Measurements from ENCODE around the gene ZDHHC18.
A peak's percentile ranks its signal among the peaks of the same experiment; 100 is the strongest.
"Not testable (repeated sequence)": the region's sequence is repeated elsewhere in the genome, so short reads cannot be mapped to it uniquely, and the experiment has no call there.

The ZDHHC18 gene

DNA sequence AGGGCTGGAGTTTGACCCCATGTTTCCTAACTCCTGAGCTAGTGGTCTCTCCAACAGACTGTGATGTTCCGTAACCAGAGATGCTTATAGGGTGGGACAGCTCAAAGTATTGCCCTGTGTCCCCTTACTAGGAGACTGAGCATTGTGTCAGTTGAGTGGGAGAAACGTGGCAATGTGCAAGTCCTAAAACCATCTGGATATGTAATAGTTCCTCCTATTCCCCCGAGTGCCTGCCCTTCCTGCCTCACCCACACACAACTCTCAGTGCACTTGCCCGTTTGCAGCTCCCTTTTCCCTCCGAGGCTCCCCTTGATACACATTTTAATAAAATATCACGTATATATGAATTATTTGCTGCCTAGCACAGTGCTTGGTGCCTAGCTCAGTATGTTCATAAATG, 35.3 kb upstream of the ZDHHC18 start:
- TF ChIP-seq, protein P1, sequence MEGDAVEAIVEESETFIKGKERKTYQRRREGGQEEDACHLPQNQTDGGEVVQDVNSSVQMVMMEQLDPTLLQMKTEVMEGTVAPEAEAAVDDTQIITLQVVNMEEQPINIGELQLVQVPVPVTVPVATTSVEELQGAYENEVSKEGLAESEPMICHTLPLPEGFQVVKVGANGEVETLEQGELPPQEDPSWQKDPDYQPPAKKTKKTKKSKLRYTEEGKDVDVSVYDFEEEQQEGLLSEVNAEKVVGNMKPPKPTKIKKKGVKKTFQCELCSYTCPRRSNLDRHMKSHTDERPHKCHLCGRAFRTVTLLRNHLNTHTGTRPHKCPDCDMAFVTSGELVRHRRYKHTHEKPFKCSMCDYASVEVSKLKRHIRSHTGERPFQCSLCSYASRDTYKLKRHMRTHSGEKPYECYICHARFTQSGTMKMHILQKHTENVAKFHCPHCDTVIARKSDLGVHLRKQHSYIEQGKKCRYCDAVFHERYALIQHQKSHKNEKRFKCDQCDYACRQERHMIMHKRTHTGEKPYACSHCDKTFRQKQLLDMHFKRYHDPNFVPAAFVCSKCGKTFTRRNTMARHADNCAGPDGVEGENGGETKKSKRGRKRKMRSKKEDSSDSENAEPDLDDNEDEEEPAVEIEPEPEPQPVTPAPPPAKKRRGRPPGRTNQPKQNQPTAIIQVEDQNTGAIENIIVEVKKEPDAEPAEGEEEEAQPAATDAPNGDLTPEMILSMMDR (conservative IDR thresholded peaks at IDR 0.05; ENCODE audit: control insufficient read depth, insufficient read depth, low read depth, low read length) = no peak
- DNase-seq (ENCODE audit: low read depth) = peak; percentile 45
- no peak overlapping the region for H3K4me3 ChIP-seq (ENCODE audit: control insufficient read depth, low read depth, low read length)

DNA sequence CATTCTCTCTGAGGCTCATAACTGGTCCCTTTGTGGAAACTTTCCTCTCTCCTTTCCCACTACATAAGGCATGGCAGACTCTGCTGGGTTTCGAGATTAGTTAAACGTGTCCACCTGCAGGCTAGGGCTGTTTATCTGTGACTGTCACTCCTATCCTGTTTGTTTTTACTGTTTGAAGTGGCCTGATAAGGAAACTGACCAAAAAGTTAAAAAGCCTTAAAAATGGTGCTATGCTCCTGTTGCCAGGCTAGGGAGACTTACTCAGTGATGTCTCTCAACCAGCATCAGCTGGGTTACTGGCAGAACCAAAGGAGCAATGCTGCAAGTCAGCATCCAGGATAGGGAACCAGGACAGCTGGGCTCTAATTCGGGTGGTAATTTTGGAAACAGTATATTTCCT, 34.9 kb upstream of the ZDHHC18 start:
- TF ChIP-seq, protein P1 (conservative IDR thresholded peaks at IDR 0.05; ENCODE audit: control insufficient read depth, insufficient read depth, low read depth, low read length) = no peak
- no peak for DNase-seq (ENCODE audit: low read depth)
- H3K4me3 ChIP-seq (ENCODE audit: control insufficient read depth, low read depth, low read length) = no peak overlapping the region

DNA sequence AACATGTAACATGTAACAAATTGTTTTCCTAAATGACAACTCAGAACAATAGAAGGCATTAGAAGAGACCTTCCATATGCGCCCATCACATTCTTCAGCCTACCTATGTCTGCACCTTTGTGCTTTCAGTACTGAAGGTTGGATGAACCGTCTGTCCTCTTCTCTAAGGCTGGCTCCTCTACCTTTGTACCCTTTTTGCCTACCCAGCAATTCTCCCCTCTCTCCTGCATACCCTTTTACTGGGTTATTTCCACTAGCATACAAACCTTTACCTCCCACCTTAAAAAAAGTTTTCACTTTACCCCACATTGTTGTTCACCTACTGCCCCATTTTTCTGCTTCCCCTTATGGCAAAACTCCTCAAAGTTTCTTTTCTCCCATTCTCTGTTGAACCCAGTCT, 33.6 kb upstream of the ZDHHC18 start:
- no peak for DNase-seq (ENCODE audit: low read depth)
- no peak overlapping the region for H3K4me3 ChIP-seq (ENCODE audit: control insufficient read depth, low read depth, low read length)
- TF ChIP-seq, protein P1 (conservative IDR thresholded peaks at IDR 0.05; ENCODE audit: control insufficient read depth, insufficient read depth, low read depth, low read length) = no peak

DNA sequence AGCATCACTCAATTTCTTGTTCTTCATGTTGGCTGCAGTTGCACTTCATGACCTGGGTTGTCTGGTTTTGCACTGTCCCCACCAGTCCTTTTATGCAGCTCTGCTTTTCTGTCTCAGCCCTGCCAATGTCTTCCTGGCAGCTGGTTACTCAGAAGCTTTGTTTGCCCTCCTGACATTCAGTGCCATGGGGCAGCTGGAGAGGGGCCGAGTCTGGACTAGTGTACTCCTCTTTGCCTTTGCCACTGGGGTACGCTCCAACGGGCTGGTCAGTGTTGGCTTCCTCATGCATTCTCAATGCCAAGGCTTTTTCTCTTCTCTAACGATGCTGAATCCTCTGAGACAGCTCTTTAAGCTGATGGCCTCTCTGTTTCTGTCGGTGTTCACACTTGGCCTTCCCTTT, 32.1 kb upstream of the ZDHHC18 start:
- TF ChIP-seq, protein P1 (conservative IDR thresholded peaks at IDR 0.05; ENCODE audit: control insufficient read depth, insufficient read depth, low read depth, low read length) = no peak

DNA sequence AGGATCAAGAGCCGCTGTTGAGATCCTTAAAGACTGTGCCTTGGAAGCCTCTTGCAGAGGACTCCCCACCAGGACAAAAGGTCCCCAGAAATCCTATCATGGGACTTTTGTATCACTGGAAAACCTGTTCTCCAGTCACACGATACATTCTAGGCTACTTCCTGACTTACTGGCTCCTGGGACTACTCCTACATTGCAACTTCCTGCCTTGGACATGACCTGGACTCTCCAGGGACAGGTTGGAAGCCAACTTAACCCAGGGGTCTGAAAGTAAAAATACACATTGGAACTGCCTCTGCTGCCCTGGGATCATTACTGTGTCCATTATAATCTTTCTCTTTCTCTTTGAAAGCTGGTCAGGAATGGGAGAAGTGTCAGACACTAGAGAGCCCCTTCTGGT, 28.9 kb upstream of the ZDHHC18 start:
- TF ChIP-seq, protein P1 (conservative IDR thresholded peaks at IDR 0.05; ENCODE audit: control insufficient read depth, insufficient read depth, low read depth, low read length) = no peak

More for the DNA sequence above, 32.1 kb upstream of the ZDHHC18 start:
- no peak overlapping the region for H3K4me3 ChIP-seq (ENCODE audit: control insufficient read depth, low read depth, low read length)
- no peak for DNase-seq (ENCODE audit: low read depth)

DNA sequence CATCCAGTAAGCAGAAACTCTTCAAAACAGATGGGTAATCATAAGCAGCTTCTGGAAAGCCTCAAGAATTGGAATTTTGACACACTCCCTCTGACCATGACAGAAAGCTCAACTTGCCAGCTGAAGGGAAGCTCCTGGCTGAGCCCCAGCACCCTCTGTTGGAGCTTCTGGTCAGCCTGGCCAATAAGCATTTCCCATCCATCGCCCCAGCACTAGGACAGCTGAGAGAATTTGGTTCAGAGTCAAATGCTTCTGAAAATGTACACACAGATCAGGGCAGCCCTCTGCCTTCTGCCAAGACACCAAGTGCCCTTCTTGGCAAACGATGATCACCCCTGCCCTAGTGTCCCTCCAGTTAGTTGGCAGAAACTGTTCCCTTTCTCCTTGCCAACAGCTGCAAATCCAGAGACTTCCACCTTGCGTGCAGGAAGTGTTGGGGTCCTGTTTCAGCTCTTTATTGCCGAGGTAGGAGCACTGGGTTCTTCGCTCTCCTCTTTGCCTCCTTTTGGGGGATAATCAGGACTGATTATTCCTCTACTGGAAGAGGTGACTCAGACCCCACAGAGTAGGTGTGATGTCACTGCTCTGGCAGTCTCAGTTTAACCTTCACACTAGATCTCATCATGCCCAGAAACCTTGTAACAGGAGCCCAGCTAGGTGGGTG, 26.9 kb upstream of the ZDHHC18 start:
- TF ChIP-seq, protein P1 (conservative IDR thresholded peaks at IDR 0.05; ENCODE audit: control insufficient read depth, insufficient read depth, low read depth, low read length) = no peak
- peak; percentile 87 for DNase-seq (ENCODE audit: low read depth)
- H3K4me3 ChIP-seq (ENCODE audit: control insufficient read depth, low read depth, low read length) = peak overlapping the region; percentile 0

More for the DNA sequence above, 28.9 kb upstream of the ZDHHC18 start:
- no peak for DNase-seq (ENCODE audit: low read depth)
- no peak overlapping the region for H3K4me3 ChIP-seq (ENCODE audit: control insufficient read depth, low read depth, low read length)

DNA sequence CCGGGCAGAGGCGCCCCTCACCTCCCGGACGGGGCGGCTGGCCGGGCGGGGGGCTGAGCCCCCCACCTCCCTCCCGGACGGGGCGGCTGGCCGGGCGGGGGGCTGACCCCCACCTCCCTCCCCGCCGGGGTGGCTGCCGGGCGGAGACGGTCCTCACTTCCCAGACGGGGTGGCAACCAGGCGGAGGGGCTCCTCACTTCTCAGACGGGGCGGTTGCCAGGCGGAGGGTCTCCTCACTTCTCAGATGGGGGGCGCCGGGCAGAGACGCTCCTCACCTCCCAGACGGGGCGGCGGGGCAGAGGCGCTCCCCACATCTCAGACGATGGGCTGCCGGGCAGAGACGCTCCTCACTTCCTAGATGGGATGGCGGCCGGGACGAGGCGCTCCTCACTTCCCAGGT, 22.6 kb upstream of the ZDHHC18 start:
- H3K4me3 ChIP-seq (ENCODE audit: control insufficient read depth, low read depth, low read length); DNase-seq (ENCODE audit: low read depth): not testable (repeated sequence)

Measured in fibroblast of mammary gland (primary cell).